ENCODE data around the gene CCDC182. TPM values are rescaled to one million over a fixed set of nuclear protein-coding genes. Genes with fewer than 3 reads are reported as not detected.

The CCDC182 gene
- total RNA-seq, 1 donor from 2014 or later = not detected

- Histone ChIP-seq H3K9me3 (ENCODE audit: insufficient read depth, low read depth, low read length) (no peaks in the 10 kb centered on the region), H3K27ac (ENCODE audit: low read depth, low read length) (no peak overlapping the region), H2AFZ (ENCODE audit: low read depth, low read length) (no peak overlapping the region), H4K20me1 (ENCODE audit: insufficient read depth, low read length) (no peaks in the 10 kb centered on the region), H3K9ac (ENCODE audit: low read length) (no peak overlapping the region), H3K4me2 (ENCODE audit: low read length) (no peak overlapping the region), H3K4me3 (ENCODE audit: insufficient read depth, low read depth, low read length) (no peak overlapping the region), H3K79me2 (ENCODE audit: insufficient read depth, low read length) (no peaks in the 10 kb centered on the region), H3K4me1 (ENCODE audit: insufficient read depth, low read length) (no peaks in the 10 kb centered on the region), H3K27me3 (ENCODE audit: insufficient read depth, low read length) (peaks cover 30% of the 10 kb centered on the region), H3K36me3 (ENCODE audit: insufficient read depth, low read length) (no peaks in the 10 kb centered on the region)
- H3K27ac Mint-ChIP-seq (ENCODE audit: unreplicated experiment) = no peak overlapping the region
- H3K27me3 Mint-ChIP-seq (ENCODE audit: low read depth, unreplicated experiment) = peaks cover 38% of the 10 kb centered on the region
- no peaks in the 10 kb centered on the region for H3K36me3 Mint-ChIP-seq (ENCODE audit: low read depth, unreplicated experiment)
- FAIRE-seq (no peak), DNase-seq (ENCODE audit: low read depth) (no peak)
- H3K9me3 Mint-ChIP-seq (ENCODE audit: unreplicated experiment) = peaks cover 4% of the 10 kb centered on the region
- no peak overlapping the region for H3K4me3 Mint-ChIP-seq (ENCODE audit: unreplicated experiment)
- H3K4me1 Mint-ChIP-seq (ENCODE audit: low read depth, unreplicated experiment) = no peaks in the 10 kb centered on the region
- TF ChIP-seq, protein P1, sequence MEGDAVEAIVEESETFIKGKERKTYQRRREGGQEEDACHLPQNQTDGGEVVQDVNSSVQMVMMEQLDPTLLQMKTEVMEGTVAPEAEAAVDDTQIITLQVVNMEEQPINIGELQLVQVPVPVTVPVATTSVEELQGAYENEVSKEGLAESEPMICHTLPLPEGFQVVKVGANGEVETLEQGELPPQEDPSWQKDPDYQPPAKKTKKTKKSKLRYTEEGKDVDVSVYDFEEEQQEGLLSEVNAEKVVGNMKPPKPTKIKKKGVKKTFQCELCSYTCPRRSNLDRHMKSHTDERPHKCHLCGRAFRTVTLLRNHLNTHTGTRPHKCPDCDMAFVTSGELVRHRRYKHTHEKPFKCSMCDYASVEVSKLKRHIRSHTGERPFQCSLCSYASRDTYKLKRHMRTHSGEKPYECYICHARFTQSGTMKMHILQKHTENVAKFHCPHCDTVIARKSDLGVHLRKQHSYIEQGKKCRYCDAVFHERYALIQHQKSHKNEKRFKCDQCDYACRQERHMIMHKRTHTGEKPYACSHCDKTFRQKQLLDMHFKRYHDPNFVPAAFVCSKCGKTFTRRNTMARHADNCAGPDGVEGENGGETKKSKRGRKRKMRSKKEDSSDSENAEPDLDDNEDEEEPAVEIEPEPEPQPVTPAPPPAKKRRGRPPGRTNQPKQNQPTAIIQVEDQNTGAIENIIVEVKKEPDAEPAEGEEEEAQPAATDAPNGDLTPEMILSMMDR (IDR thresholded peaks at IDR 0.05; ENCODE audit: insufficient read depth, low read depth, low read length) = no peak
- no peak for TF ChIP-seq EZH2 (IDR thresholded peaks at IDR 0.05; ENCODE audit: insufficient read depth, low read length)
Observed at GRCh38 chr17:57714665-57715180, 30.4 kb downstream of the CCDC182 start.

GRCh38 chr17:57713140-57713539, 32.0 kb downstream of the CCDC182 start:
- H3K27me3 ChIP-seq (ENCODE audit: insufficient read depth, low read length) = peaks cover 22% of the 10 kb centered on the region
- TF ChIP-seq, protein P1 (IDR thresholded peaks at IDR 0.05; ENCODE audit: insufficient read depth, low read depth, low read length) = no peak
- no peaks in the 10 kb centered on the region for H3K36me3 Mint-ChIP-seq (ENCODE audit: low read depth, unreplicated experiment)
- no peaks in the 10 kb centered on the region for H4K20me1 ChIP-seq (ENCODE audit: insufficient read depth, low read length)
- no peaks in the 10 kb centered on the region for H3K9me3 ChIP-seq (ENCODE audit: insufficient read depth, low read depth, low read length)
- peaks cover 4% of the 10 kb centered on the region for H3K9me3 Mint-ChIP-seq (ENCODE audit: unreplicated experiment)
- H3K9ac ChIP-seq (ENCODE audit: low read length) = no peak overlapping the region
- no peaks in the 10 kb centered on the region for H3K79me2 ChIP-seq (ENCODE audit: insufficient read depth, low read length)
- H3K4me1 ChIP-seq (ENCODE audit: insufficient read depth, low read length) = no peaks in the 10 kb centered on the region
- H3K4me3 Mint-ChIP-seq (ENCODE audit: unreplicated experiment) = no peak overlapping the region
- H2AFZ ChIP-seq (ENCODE audit: low read depth, low read length) = no peak overlapping the region
- FAIRE-seq (no peak), DNase-seq (ENCODE audit: low read depth) (no peak)
- peaks cover 31% of the 10 kb centered on the region for H3K27me3 Mint-ChIP-seq (ENCODE audit: low read depth, unreplicated experiment)
- H3K4me1 Mint-ChIP-seq (ENCODE audit: low read depth, unreplicated experiment) = no peaks in the 10 kb centered on the region
- no peaks in the 10 kb centered on the region for H3K36me3 ChIP-seq (ENCODE audit: insufficient read depth, low read length)
- no peak overlapping the region for H3K4me2 ChIP-seq (ENCODE audit: low read length)
- H3K27ac ChIP-seq (ENCODE audit: low read depth, low read length) = no peak overlapping the region
- no peak overlapping the region for H3K4me3 ChIP-seq (ENCODE audit: insufficient read depth, low read depth, low read length)
- H3K27ac Mint-ChIP-seq (ENCODE audit: unreplicated experiment) = no peak overlapping the region

DNA sequence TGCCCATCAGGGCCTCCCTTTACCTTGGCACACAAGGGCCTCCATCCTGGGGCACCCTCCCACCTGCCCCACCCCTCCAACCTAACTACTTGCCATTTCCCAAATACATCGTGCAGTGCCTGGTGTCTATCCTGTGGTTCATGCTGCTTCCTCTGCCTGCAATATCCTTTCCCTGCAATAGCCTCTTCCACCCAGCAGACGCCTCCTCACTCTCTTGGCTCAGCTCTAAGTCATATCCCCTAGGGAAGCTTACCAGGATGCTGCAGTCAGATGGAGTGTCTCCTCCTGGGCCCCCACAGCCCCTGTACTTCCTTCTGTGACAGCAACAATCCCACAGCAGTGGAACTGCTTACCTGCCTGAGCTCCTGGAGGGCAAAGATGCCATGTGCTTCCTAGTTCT, 36.7 kb downstream of the CCDC182 start:
- H3K4me2 ChIP-seq (ENCODE audit: low read length) = no peak overlapping the region

More for the DNA sequence above, 36.7 kb downstream of the CCDC182 start:
- Histone ChIP-seq H3K4me3 (ENCODE audit: insufficient read depth, low read depth, low read length) (no peak overlapping the region), H3K27me3 (ENCODE audit: insufficient read depth, low read length) (peaks cover 7% of the 10 kb centered on the region), H3K79me2 (ENCODE audit: insufficient read depth, low read length) (no peaks in the 10 kb centered on the region), H3K4me1 (ENCODE audit: insufficient read depth, low read length) (no peaks in the 10 kb centered on the region), H2AFZ (ENCODE audit: low read depth, low read length) (no peak overlapping the region), H3K27ac (ENCODE audit: low read depth, low read length) (no peak overlapping the region), H3K9me3 (ENCODE audit: insufficient read depth, low read depth, low read length) (no peaks in the 10 kb centered on the region), H3K36me3 (ENCODE audit: insufficient read depth, low read length) (no peaks in the 10 kb centered on the region), H3K9ac (ENCODE audit: low read length) (no peak overlapping the region), H4K20me1 (ENCODE audit: insufficient read depth, low read length) (no peaks in the 10 kb centered on the region)
- no peak for DNase-seq (ENCODE audit: low read depth)
- Mint-ChIP-seq H3K27me3 (ENCODE audit: low read depth, unreplicated experiment) (peaks cover 21% of the 10 kb centered on the region), H3K36me3 (ENCODE audit: low read depth, unreplicated experiment) (no peaks in the 10 kb centered on the region), H3K4me3 (ENCODE audit: unreplicated experiment) (no peak overlapping the region), H3K27ac (ENCODE audit: unreplicated experiment) (no peak overlapping the region), H3K4me1 (ENCODE audit: low read depth, unreplicated experiment) (no peaks in the 10 kb centered on the region), H3K9me3 (ENCODE audit: unreplicated experiment) (peaks cover 4% of the 10 kb centered on the region)
- TF ChIP-seq, protein P1 (IDR thresholded peaks at IDR 0.05; ENCODE audit: insufficient read depth, low read depth, low read length) = no peak
- TF ChIP-seq EZH2 (IDR thresholded peaks at IDR 0.05; ENCODE audit: insufficient read depth, low read length) = no peak
- no peak for FAIRE-seq

Data from astrocyte (in vitro differentiated cells and primary cell).